ENCODE data around the gene SLC43A2.

The SLC43A2 gene

DNA sequence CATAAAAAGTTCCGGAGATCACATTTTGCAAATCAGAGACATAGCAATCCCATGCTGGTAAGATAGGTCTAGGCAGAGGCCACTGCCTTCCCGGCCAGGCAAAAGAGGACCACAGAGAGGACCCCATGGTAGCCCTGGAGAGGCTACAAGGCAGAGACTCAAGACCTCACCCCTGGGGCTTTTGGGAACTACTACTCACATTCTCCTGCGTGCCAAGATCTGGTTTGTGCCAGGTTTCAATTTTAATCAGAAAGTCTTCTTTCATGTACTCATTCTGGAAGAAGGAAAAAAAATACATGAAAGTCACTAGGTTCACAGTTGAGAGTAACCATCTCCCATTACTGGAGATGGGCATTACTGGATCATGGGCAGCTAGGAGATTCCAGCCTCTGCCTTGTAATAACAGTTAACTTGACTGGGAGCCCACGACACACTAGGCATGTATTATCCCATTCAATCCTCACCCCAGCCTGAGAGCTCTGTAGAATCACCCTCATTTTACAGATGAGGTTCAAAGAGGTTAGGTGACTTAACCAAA, 87.2 kb downstream of the SLC43A2 start:
- TF ChIP-seq ZNF473 (tag by site-specific recombination; IDR thresholded peaks at IDR 0.05): no peak
- no peak for TF ChIP-seq GLI4 (tag by site-specific recombination; IDR thresholded peaks at IDR 0.05)
- no peak for TF ChIP-seq ZXDB (tag by site-specific recombination; IDR thresholded peaks at IDR 0.05)
- TF ChIP-seq ZNF37A (tag by site-specific recombination; IDR thresholded peaks at IDR 0.05): no peak
- no peak for TF ChIP-seq SP2 (tag by site-specific recombination; IDR thresholded peaks at IDR 0.05)
- TF ChIP-seq ZNF48 (tag by site-specific recombination; IDR thresholded peaks at IDR 0.05): no peak
- TF ChIP-seq ZNF302 (tag by site-specific recombination; IDR thresholded peaks at IDR 0.05; ENCODE audit: low read depth): no peak
- TF ChIP-seq, protein P1, sequence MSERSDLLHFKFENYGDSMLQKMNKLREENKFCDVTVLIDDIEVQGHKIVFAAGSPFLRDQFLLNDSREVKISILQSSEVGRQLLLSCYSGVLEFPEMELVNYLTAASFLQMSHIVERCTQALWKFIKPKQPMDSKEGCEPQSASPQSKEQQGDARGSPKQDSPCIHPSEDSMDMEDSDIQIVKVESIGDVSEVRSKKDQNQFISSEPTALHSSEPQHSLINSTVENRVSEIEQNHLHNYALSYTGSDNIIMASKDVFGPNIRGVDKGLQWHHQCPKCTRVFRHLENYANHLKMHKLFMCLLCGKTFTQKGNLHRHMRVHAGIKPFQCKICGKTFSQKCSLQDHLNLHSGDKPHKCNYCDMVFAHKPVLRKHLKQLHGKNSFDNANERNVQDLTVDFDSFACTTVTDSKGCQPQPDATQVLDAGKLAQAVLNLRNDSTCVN (tag by site-specific recombination; optimal IDR thresholded peaks at IDR 0.05): no peak
- no peak for TF ChIP-seq ZFP3 (tag by site-specific recombination; IDR thresholded peaks at IDR 0.05; ENCODE audit: low read depth)
- TF ChIP-seq KLF7 (tag by site-specific recombination; IDR thresholded peaks at IDR 0.05; ENCODE audit: borderline replicate concordance): no peak
- no peak for TF ChIP-seq ZBTB8A (tag by site-specific recombination; IDR thresholded peaks at IDR 0.05)
- TF ChIP-seq ZNF169 (tag by site-specific recombination; IDR thresholded peaks at IDR 0.05): no peak
- no peak for TF ChIP-seq ZNF266 (tag by site-specific recombination; IDR thresholded peaks at IDR 0.05; ENCODE audit: low read depth)
- TF ChIP-seq SP7 (tag by site-specific recombination; IDR thresholded peaks at IDR 0.05): no peak
- H3K4me1 ChIP-seq (ENCODE audit: control insufficient read depth, insufficient read depth, low read length): no peaks in the 10 kb centered on the region
- peaks cover 50 to 86% of the 10 kb centered on the region in 2 experiments for H3K36me3 ChIP-seq (ENCODE audit: control insufficient read depth in 2 of 2, insufficient read depth in 1 of 2, low read length in 2 of 2)
- H3K27ac ChIP-seq (ENCODE audit: extremely low read depth, low read depth, low read length): no peak overlapping the region
- POLR2A ChIA-PET: interaction anchor here (0.7 kb wide), 1 partner anchor 9 kb away, joined by 3 read pairs; no protein-coding TSS in a partner anchor
- CTCF ChIA-PET: interaction anchor here (0.6 to 1.1 kb wide), 2 partner anchors 20 to 126 kb away, joined by 3 read pairs; no protein-coding TSS in a partner anchor
- H3K9me3 ChIP-seq (ENCODE audit: control insufficient read depth, insufficient read depth, low read depth, low read length): no peaks in the 10 kb centered on the region
- H3K4me3 ChIP-seq (ENCODE audit: low read depth, low read length): no peak overlapping the region

- no peaks in the 10 kb centered on the region for H3K9me3 ChIP-seq (ENCODE audit: control insufficient read depth, insufficient read depth, low read depth, low read length)
- TF ChIP-seq, protein P2, sequence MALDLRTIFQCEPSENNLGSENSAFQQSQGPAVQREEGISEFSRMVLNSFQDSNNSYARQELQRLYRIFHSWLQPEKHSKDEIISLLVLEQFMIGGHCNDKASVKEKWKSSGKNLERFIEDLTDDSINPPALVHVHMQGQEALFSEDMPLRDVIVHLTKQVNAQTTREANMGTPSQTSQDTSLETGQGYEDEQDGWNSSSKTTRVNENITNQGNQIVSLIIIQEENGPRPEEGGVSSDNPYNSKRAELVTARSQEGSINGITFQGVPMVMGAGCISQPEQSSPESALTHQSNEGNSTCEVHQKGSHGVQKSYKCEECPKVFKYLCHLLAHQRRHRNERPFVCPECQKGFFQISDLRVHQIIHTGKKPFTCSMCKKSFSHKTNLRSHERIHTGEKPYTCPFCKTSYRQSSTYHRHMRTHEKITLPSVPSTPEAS (tag by site-specific recombination; IDR thresholded peaks at IDR 0.05): no peak
- no peak for TF ChIP-seq BCL11A (tag by site-specific recombination; IDR thresholded peaks at IDR 0.05; ENCODE audit: low read depth)
- TF ChIP-seq REST (tag by site-specific recombination; IDR thresholded peaks at IDR 0.05): no peak
- no peak for TF ChIP-seq ZFHX2 (tag by site-specific recombination; conservative IDR thresholded peaks at IDR 0.05)
- TF ChIP-seq EGR2 (tag by site-specific recombination; IDR thresholded peaks at IDR 0.05; ENCODE audit: low read depth): no peak
- TF ChIP-seq ZNF747 (tag by site-specific recombination; IDR thresholded peaks at IDR 0.05): no peak
- H3K4me1 ChIP-seq (ENCODE audit: control insufficient read depth, insufficient read depth, low read length): no peaks in the 10 kb centered on the region
- H3K27ac ChIP-seq (ENCODE audit: extremely low read depth, low read depth, low read length): no peak overlapping the region
- CTCF ChIA-PET: interaction anchor here (0.6 to 1.1 kb wide), 3 partner anchors 14 to 159 kb away, joined by 4 to 6 read pairs (median 5); no protein-coding TSS in a partner anchor
- no peak overlapping the region for H3K4me3 ChIP-seq (ENCODE audit: low read depth, low read length)
- POLR2A ChIA-PET: interaction anchor here (0.5 to 2.3 kb wide), 2 partner anchors 24 to 787 kb away, joined by 3 to 6 read pairs; partner anchors contain the start of gene INPP5K
- peaks cover 57 to 84% of the 10 kb centered on the region in 2 experiments for H3K36me3 ChIP-seq (ENCODE audit: control insufficient read depth in 2 of 2, insufficient read depth in 1 of 2, low read length in 2 of 2)
Observed at GRCh38 chr17:1539811-1540210, 88.8 kb downstream of the SLC43A2 start.
